OCI-LY1 (cell line): ENCODE measurements around the gene CRAT.

Source experiments
- H2AFZ ChIP-seq: fragments of 200-600 bp; sonication (generic), shearing (Covaris generic); 2 replicates; pipeline ENCODE4 v1.6.0; 2014; ENCODE audit warnings: antibody characterized with exemption, mild to moderate bottlenecking, low read length
- H3F3A ChIP-seq: fragments of 200-600 bp; sonication (generic), shearing (Covaris generic); 2 replicates; pipeline ENCODE4 v1.6.0; 2014; ENCODE audit warnings: mild to moderate bottlenecking, antibody characterized with exemption, low read length, moderate library complexity; ENCODE audit not compliant: insufficient read depth
- H3K27ac ChIP-seq: fragments of 200-600 bp; sonication (generic); 2 replicates; pipeline ENCODE4 v1.5.1; 2014; ENCODE audit warnings: low read length, mixed run types, mild to moderate bottlenecking, low read depth; ENCODE audit not compliant: poor library complexity, severe bottlenecking
- H3K27me3 ChIP-seq: fragments of 200-600 bp; sonication (generic); 2 replicates; pipeline ENCODE4 v1.6.0; 2014; ENCODE audit warnings: antibody characterized with exemption, mild to moderate bottlenecking, low read length, moderate library complexity; ENCODE audit not compliant: insufficient read depth
- H3K36me3 ChIP-seq: fragments of 200-600 bp; sonication (generic); 2 replicates; pipeline ENCODE4 v1.6.1; 2014; ENCODE audit warnings: mild to moderate bottlenecking, antibody characterized with exemption, low read length, moderate library complexity, mixed read lengths; ENCODE audit not compliant: insufficient read depth
- H3K4me1 ChIP-seq: fragments of 200-600 bp; sonication (generic); 2 replicates; pipeline ENCODE4 v1.5.1; 2014; ENCODE audit warnings: mild to moderate bottlenecking, low read length, moderate library complexity; ENCODE audit not compliant: insufficient read depth, severe bottlenecking
- H3K4me2 ChIP-seq: fragments of 200-600 bp; sonication (generic), shearing (Covaris generic); 2 replicates; pipeline ENCODE4 v1.6.1; 2014; ENCODE audit warnings: low read length
- H3K4me3 ChIP-seq: fragments of 200-600 bp; sonication (generic); 2 replicates; pipeline ENCODE4 v1.5.1; 2014; ENCODE audit warnings: low read length, low read depth, mild to moderate bottlenecking, mixed read lengths; ENCODE audit not compliant: poor library complexity, severe bottlenecking
- H3K79me2 ChIP-seq: fragments of 200-600 bp; shearing (Covaris generic); 2 replicates; pipeline ENCODE4 v1.6.1; 2016; ENCODE audit warnings: mixed run types, low read length, mixed read lengths; ENCODE audit not compliant: insufficient read depth
- H3K9ac ChIP-seq: fragments of 200-600 bp; sonication (generic), shearing (Covaris generic); 2 replicates; pipeline ENCODE4 v1.6.1; 2014; ENCODE audit warnings: mild to moderate bottlenecking, low read length, mixed read lengths
- H3K9me2 ChIP-seq: fragments of 200-600 bp; sonication (generic), shearing (Covaris generic); 2 replicates; pipeline ENCODE4 v1.6.1; 2014; ENCODE audit warnings: low read depth, mild to moderate bottlenecking, low read length, mixed read lengths
- H3K9me3 ChIP-seq: fragments of 200-600 bp; shearing (Covaris generic); 2 replicates; pipeline ENCODE4 v1.6.1; 2014; ENCODE audit warnings: low read length, mixed read lengths
- H4K20me1 ChIP-seq: fragments of 200-600 bp; sonication (generic), shearing (Covaris generic); 2 replicates; pipeline ENCODE4 v1.6.0; 2016; ENCODE audit warnings: mild to moderate bottlenecking, low read length; ENCODE audit not compliant: insufficient read depth
- EZH2 ChIP-seq: fragments of 200-600 bp; sonication (generic), shearing (Covaris generic); IDR thresholded peaks from 2 replicates; pipeline ENCODE4 v1.8.0; 2017; ENCODE audit warnings: borderline replicate concordance, mixed run types, mild to moderate bottlenecking, antibody characterized with exemption, low read length, moderate library complexity, mixed read lengths
- TF ChIP-seq, protein P1 (sequence below): fragments of 200-600 bp; sonication (generic), shearing (Covaris generic); IDR thresholded peaks from 2 replicates; pipeline ENCODE4 v1.5.1; 2017; ENCODE audit warnings: mild to moderate bottlenecking, antibody characterized with exemption, low read length, moderate library complexity, mixed read lengths

The CRAT gene

GRCh38 chr9:129060991-129061390 lies 49.6 kb downstream of the CRAT start:
- H3K27ac ChIP-seq: no peak overlapping the region
- H3K9me3 ChIP-seq: no peaks in the 10 kb centered on the region
- no peaks in the 10 kb centered on the region for H4K20me1 ChIP-seq
- TF ChIP-seq, protein P1, sequence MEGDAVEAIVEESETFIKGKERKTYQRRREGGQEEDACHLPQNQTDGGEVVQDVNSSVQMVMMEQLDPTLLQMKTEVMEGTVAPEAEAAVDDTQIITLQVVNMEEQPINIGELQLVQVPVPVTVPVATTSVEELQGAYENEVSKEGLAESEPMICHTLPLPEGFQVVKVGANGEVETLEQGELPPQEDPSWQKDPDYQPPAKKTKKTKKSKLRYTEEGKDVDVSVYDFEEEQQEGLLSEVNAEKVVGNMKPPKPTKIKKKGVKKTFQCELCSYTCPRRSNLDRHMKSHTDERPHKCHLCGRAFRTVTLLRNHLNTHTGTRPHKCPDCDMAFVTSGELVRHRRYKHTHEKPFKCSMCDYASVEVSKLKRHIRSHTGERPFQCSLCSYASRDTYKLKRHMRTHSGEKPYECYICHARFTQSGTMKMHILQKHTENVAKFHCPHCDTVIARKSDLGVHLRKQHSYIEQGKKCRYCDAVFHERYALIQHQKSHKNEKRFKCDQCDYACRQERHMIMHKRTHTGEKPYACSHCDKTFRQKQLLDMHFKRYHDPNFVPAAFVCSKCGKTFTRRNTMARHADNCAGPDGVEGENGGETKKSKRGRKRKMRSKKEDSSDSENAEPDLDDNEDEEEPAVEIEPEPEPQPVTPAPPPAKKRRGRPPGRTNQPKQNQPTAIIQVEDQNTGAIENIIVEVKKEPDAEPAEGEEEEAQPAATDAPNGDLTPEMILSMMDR: no peak
- TF ChIP-seq EZH2: no peak
- H2AFZ ChIP-seq: no peak overlapping the region
- H3K4me3 ChIP-seq: no peak overlapping the region
- no peaks in the 10 kb centered on the region for H3K27me3 ChIP-seq
- H3K36me3 ChIP-seq: peaks cover 41% of the 10 kb centered on the region
- no peak overlapping the region for H3K9ac ChIP-seq
- H3K9me2 ChIP-seq: no peaks in the 10 kb centered on the region
- no peaks in the 10 kb centered on the region for H3K4me1 ChIP-seq
- no peak overlapping the region for H3K4me2 ChIP-seq
- H3F3A ChIP-seq: no peaks in the 10 kb centered on the region
- no peaks in the 10 kb centered on the region for H3K79me2 ChIP-seq

GRCh38 chr9:129059796-129060785 lies 50.5 kb downstream of the CRAT start:
- Histone ChIP-seq H4K20me1 (no peaks in the 10 kb centered on the region), H3K27ac (no peak overlapping the region), H2AFZ (no peak overlapping the region), H3K9me3 (no peaks in the 10 kb centered on the region), H3F3A (no peaks in the 10 kb centered on the region), H3K79me2 (no peaks in the 10 kb centered on the region), H3K4me1 (no peaks in the 10 kb centered on the region), H3K4me2 (no peak overlapping the region), H3K9ac (no peak overlapping the region), H3K27me3 (no peaks in the 10 kb centered on the region), H3K9me2 (no peaks in the 10 kb centered on the region), H3K4me3 (no peak overlapping the region), H3K36me3 (peaks cover 35% of the 10 kb centered on the region)
- TF ChIP-seq, protein P1: no peak
- TF ChIP-seq EZH2: no peak

DNA sequence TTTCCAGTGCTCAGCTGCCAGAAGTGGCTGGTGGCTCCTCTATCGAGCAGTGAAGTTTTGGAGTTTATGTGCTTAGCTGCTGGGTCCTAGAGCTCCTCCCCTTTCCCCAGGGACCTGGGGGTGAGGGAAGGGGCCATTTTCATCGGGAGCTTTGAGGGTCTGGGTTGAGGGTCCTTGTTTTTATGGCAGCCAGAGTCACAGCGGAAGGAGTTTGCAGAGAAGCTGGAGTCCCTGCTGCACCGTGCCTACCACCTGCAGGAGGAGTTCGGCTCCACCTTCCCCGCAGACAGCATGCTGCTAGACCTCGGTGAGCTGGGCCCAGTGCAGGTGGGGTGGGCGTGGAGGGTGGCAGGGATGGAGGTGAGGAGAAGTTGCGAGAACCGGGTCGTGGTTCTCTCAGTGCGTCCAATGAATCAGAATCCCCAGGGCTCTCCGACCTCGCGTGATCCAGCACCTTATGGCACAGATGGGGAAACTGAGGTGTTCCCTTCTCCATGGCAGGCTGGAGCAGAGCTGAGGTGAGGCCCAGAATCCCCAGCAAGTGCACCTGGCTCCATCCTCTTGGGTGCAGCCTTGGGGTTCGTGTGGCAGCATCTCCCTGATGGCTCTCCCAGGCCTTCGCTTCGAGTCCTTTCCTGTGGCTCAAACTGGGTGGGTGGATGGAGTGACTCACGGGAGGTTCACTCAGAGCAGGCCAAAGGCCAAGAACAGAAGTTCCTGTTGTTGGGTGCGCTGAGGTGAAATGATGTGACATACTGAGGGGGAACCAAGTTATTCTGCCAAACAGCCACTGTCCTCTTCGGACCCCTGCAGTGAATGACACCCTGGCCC lies 51.4 kb downstream of the CRAT start:
- Histone ChIP-seq H3K36me3 (peaks cover 35% of the 10 kb centered on the region), H3K27ac (no peak overlapping the region), H3K27me3 (no peaks in the 10 kb centered on the region), H3K9me2 (no peaks in the 10 kb centered on the region), H3K9me3 (no peaks in the 10 kb centered on the region), H3K9ac (no peak overlapping the region), H3K4me3 (no peak overlapping the region), H4K20me1 (no peaks in the 10 kb centered on the region), H3K4me1 (no peaks in the 10 kb centered on the region), H3K4me2 (no peak overlapping the region), H2AFZ (no peak overlapping the region), H3F3A (no peaks in the 10 kb centered on the region), H3K79me2 (no peaks in the 10 kb centered on the region)
- TF ChIP-seq EZH2: no peak
- TF ChIP-seq, protein P1: no peak
